ENCODE data around the gene PGS1.
"Not testable (repeated sequence)": the region's sequence is repeated elsewhere in the genome, so short reads cannot be mapped to it uniquely, and the experiment has no call there.

PGS1 gene

GRCh38 chr17:78460176-78460675, 81.8 kb downstream of the PGS1 start:
- no peak for TF ChIP-seq CTCF (IDR thresholded peaks at IDR 0.05; ENCODE audit: low read depth, low read length)
- DNase-seq (ENCODE audit: extremely low read depth, low read depth), result no peak

DNA sequence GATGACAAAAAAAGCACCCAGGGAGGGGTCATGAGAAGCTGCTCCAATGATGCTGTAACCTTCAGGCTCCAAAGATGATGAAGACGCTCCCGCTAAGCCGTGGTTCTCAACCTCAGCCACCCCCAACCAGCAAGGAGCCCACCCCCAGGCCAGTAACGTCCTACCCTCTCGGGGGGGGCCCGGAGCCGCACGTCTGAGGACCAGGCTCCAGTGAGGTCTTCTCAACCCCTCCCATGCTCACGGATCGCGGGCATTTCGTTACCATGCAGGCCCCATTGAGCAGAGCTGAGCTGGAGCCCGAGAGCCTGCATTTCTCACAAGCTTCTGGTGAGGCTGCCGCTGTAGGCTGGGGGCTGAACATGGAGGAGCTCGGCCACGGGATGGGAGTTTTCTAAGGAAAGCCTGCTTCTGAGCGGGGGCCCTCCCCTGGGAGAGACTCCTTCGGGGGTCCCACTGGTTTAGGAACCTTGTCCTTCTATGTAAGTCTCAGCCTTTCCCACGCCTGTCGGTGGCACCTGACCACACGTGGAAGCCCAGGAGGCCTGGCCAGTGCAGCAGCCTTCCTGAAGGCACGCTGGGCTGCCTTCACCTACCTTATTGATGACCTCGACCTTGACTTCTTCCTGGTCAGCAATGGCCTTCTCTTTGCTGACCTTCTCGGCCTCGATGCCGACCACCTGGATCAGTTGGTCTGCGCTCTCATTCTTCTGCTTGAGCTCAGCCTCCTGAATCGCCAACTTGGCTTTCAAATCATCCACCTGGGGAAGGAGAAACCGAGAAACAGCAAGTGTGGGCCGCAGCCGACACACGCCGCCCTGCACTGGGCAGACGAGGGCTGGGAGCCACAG, 82.7 kb downstream of the PGS1 start:
- no peak for DNase-seq (ENCODE audit: extremely low read depth, low read depth)
- no peak for TF ChIP-seq CTCF (IDR thresholded peaks at IDR 0.05; ENCODE audit: low read depth, low read length)

- no peak for DNase-seq (ENCODE audit: extremely low read depth, low read depth)
- no peak for TF ChIP-seq CTCF (IDR thresholded peaks at IDR 0.05; ENCODE audit: low read depth, low read length)
These were observed 83.3 kb downstream of the PGS1 start for GRCh38 chr17:78461799-78462053.

- no peak for DNase-seq (ENCODE audit: extremely low read depth, low read depth)
- TF ChIP-seq CTCF (IDR thresholded peaks at IDR 0.05; ENCODE audit: low read depth, low read length), result no peak
These were observed 83.7 kb downstream of the PGS1 start for GRCh38 chr17:78462148-78462547.

DNA sequence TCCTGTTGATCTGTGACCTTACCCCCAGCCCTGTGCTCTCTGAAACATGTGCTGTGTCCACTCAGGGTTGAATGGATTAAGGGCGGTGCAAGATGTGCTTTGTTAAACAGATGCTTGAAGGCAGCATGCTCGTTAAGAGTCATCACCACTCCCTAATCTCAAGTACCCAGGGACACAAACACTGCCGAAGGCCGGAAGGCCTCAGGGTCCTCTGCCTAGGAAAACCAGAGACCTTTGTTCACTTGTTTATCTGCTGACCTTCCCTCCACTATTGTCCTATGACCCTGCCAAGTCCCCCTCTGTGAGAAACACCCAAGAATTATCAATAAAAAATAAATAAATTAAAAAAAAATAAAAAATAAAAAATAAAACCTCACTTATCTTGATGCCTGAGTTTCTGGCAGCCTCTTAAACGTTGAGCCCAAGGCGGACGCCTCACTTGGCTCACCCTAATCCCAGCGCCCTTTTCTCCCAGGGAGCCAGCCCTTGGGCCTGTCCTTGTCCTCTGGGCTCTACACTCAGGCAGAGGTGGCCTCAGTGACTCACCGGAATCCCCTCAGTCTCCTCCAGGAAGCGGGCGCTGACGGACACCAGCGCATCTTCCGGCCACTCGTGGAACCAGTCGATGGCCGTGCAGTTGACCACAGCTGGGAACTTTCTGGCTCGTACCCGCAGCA, 87.8 kb downstream of the PGS1 start:
- DNase-seq (ENCODE audit: extremely low read depth, low read depth), result not testable (repeated sequence)

GRCh38 chr17:78466786-78467715, 88.6 kb downstream of the PGS1 start:
- no peak for DNase-seq (ENCODE audit: extremely low read depth, low read depth)
- TF ChIP-seq CTCF (IDR thresholded peaks at IDR 0.05; ENCODE audit: low read depth, low read length), result no peak

DNA sequence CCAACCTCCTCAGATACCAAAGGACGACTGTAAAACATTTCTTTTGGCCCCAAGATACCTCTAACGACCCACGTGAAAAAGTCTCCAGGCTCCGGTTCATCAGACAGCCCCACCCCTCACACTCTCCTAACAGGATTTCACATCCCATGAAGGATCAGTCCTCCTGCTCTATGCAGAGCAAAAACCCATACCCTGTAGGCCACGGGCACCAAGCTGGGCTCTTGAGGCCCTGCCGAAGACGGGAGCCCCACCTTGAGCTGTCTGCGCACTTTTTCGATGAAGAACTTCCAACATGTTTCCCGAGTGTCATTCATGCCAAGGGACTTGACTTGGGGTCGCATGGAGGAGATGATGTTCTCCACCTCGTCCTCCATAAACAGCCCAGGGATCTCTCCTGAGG, 89.9 kb downstream of the PGS1 start:
- no peak for TF ChIP-seq CTCF (IDR thresholded peaks at IDR 0.05; ENCODE audit: low read depth, low read length)
- DNase-seq (ENCODE audit: extremely low read depth, low read depth), result no peak

Measured in AG09319 (cell line).